HUES48 (cell line): Measurements from ENCODE around the gene ITPR3.

Experiments
- H3K27ac ChIP-seq: one replicate; pipeline ENCODE4 v1.7.0; 2013; ENCODE audit warnings: low read depth, low read length, inconsistent platforms
- H3K27me3 ChIP-seq: 2 replicates; pipeline ENCODE4 v1.6.1; 2013; ENCODE audit warnings: mild to moderate bottlenecking, low read length; ENCODE audit not compliant: control insufficient read depth, insufficient read depth
- H3K36me3 ChIP-seq: 2 replicates; pipeline ENCODE4 v1.6.1; 2013; ENCODE audit warnings: low read length; ENCODE audit not compliant: control insufficient read depth, insufficient read depth
- H3K4me1 ChIP-seq: 2 replicates; pipeline ENCODE4 v1.6.1; 2013; ENCODE audit warnings: mild to moderate bottlenecking, low read length; ENCODE audit not compliant: control insufficient read depth, insufficient read depth
- H3K4me3 ChIP-seq: 2 replicates; pipeline ENCODE4 v1.5.1; 2013; ENCODE audit warnings: mild to moderate bottlenecking, low read depth, low read length
- H3K9ac ChIP-seq: 2 replicates; pipeline ENCODE4 v1.6.1; 2013; ENCODE audit warnings: mild to moderate bottlenecking, low read depth, low read length, moderate library complexity
- H3K9me3 ChIP-seq: 2 replicates; pipeline ENCODE4 v1.6.1; 2013; ENCODE audit warnings: low read length; ENCODE audit not compliant: control insufficient read depth, insufficient read depth

ITPR3 gene

DNA sequence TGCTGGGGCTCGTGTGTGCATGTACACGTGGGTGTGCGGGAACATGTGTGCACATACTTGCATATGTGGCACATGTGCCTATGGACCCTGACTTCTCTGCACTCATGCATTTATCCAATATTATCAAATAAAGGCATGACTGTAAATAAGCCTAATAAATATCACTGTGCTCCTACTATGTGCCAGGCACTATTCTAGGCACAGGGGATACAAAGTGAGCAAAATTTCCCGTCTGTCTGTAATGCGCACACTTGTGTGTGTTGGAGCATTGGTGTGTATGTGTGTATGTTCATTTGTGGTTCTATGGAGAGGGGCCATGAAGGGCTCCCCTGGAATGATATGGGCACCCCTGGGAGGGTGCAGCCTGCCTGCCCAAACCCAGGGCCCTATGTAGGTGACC lies 41.9 kb downstream of the ITPR3 start:
- H3K9me3 ChIP-seq, result no peaks in the 10 kb centered on the region
- peaks cover 50% of the 10 kb centered on the region for H3K36me3 ChIP-seq
- H3K27me3 ChIP-seq, result no peaks in the 10 kb centered on the region
- H3K27ac ChIP-seq, result no peak overlapping the region
- no peak overlapping the region for H3K4me3 ChIP-seq
- H3K9ac ChIP-seq, result no peak overlapping the region
- H3K4me1 ChIP-seq, result no peaks in the 10 kb centered on the region

DNA sequence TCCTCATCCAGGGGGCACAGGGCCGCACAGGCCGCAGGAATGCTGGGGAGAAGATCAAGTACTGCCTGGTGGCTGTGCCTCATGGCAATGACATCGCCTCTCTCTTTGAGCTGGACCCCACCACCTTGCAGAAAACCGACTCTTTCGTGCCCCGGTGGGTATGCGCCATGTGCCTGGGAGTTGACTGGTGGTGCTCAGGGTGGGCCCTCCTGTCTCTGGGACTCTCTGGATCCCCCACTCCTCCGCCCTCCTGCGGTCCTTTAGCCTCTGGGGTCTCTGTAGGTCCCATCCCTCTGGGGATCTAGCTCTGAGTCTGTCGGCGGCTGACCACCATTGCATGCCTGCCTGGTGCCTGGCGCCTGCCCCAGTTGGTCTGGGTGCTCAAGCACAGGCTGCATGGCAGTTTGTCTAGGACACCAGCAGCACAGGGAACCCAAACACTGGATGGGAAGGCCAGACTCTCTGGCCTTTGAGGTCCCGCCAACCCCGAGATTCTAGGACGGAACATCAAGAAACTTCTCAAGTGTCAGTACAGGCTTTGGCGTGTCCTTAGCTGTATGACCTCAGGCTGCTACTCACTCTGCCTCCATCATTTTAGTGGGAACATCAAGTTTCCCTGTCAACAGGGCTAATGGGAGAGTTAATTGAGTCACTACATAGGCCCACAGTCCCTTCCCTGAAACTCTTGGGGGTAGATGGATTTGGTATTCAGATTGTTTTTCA lies 42.8 kb downstream of the ITPR3 start:
- Histone ChIP-seq H3K27ac (no peak overlapping the region), H3K9ac (no peak overlapping the region), H3K27me3 (no peaks in the 10 kb centered on the region), H3K4me3 (no peak overlapping the region), H3K9me3 (no peaks in the 10 kb centered on the region), H3K36me3 (peaks cover 51% of the 10 kb centered on the region), H3K4me1 (no peaks in the 10 kb centered on the region)

DNA sequence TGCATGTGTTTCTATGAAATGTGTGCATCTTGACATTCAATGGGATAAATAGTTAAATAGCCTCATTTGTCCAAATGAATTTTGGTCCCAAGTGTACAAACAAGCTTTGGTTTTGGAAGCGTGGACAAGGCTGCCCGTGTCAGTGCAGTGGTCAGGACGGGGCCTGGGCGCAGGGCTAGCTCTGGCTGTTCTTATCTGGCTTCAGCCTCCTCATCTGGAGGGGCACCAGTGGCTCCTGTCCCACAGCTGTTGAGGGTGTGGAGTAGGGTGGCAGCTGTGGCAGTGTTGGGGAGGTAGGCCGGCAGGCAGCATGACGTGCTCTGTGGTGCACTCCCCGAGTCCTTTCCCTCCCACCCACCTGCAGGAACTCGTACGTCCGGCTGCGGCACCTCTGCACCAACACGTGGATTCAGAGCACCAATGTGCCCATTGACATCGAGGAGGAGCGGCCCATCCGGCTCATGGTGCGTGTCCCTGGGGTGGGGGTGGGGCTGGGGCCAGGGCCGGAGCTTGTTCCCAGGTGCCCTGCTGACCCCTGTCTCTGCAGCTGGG lies 43.5 kb downstream of the ITPR3 start:
- H3K36me3 ChIP-seq, result peaks cover 52% of the 10 kb centered on the region

DNA sequence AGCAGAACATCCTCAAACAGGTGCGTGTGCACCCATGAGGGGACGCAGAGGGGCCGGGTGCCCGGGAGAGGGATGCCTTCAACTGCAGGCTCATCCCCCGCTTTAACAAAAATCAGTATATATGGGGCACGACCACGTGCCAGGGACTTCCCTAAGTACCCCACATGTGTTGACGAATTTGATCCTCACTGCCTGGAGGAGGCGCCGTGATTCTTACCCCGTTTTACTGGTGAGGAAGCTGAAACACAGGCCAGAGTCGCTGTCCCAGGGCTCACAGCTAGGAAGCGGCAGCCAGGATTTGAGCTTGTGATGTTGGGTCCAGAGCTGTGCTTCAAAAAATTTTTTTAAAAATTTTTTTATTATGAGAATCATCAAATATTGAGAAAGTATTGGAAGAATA lies 44.8 kb downstream of the ITPR3 start:
- H3K27ac ChIP-seq, result no peak overlapping the region
- H3K36me3 ChIP-seq, result peaks cover 57% of the 10 kb centered on the region
- no peaks in the 10 kb centered on the region for H3K4me1 ChIP-seq
- no peak overlapping the region for H3K4me3 ChIP-seq
- no peaks in the 10 kb centered on the region for H3K9me3 ChIP-seq
- H3K9ac ChIP-seq, result no peak overlapping the region
- no peaks in the 10 kb centered on the region for H3K27me3 ChIP-seq

More for the DNA sequence above, 43.5 kb downstream of the ITPR3 start:
- Histone ChIP-seq H3K9me3 (no peaks in the 10 kb centered on the region), H3K27me3 (no peaks in the 10 kb centered on the region), H3K27ac (no peak overlapping the region), H3K4me3 (no peak overlapping the region), H3K4me1 (no peaks in the 10 kb centered on the region), H3K9ac (no peak overlapping the region)

DNA sequence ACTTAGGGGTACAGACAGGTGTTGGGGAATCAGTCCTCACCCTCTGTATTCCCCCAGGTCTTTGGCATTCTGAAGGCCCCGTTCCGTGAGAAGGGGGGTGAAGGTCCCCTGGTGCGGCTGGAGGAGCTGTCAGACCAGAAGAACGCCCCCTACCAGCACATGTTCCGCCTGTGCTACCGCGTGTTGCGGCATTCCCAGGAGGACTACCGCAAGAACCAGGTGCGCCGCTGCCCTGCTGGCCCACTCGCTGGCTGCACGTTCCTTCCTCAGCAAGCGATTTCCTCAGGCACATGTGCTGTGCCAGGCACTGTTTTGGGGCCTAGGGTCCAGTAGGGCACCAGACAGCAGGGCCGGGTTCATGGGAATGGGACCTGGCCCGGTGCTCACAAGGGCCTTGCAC lies 46.0 kb downstream of the ITPR3 start:
- Histone ChIP-seq H3K9ac (no peak overlapping the region), H3K27me3 (no peaks in the 10 kb centered on the region), H3K4me3 (no peak overlapping the region), H3K36me3 (peaks cover 64% of the 10 kb centered on the region), H3K9me3 (no peaks in the 10 kb centered on the region), H3K4me1 (no peaks in the 10 kb centered on the region), H3K27ac (no peak overlapping the region)

DNA sequence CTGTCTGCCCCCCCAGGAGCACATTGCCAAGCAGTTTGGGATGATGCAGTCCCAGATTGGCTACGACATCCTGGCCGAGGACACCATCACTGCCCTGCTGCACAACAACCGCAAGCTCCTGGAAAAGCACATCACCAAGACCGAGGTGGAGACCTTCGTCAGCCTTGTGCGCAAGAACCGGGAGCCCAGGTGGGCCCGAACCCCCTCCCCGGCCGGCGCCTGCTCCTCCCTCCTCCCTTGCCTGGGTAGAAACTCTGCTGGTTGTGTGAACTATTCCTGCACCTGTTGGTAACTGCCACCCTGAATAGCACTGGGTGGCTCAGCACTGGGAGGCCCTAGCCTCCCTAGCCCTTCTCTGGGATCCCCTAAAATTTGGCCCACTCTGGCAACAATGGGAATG lies 46.7 kb downstream of the ITPR3 start:
- no peaks in the 10 kb centered on the region for H3K4me1 ChIP-seq
- no peak overlapping the region for H3K27ac ChIP-seq
- H3K9ac ChIP-seq, result no peak overlapping the region
- no peaks in the 10 kb centered on the region for H3K9me3 ChIP-seq
- no peak overlapping the region for H3K4me3 ChIP-seq
- peaks cover 64% of the 10 kb centered on the region for H3K36me3 ChIP-seq
- no peaks in the 10 kb centered on the region for H3K27me3 ChIP-seq

GRCh38 chr6:33668328-33668727 lies 47.2 kb downstream of the ITPR3 start:
- H3K27ac ChIP-seq, result no peak overlapping the region
- peaks cover 69% of the 10 kb centered on the region for H3K36me3 ChIP-seq
- no peaks in the 10 kb centered on the region for H3K27me3 ChIP-seq
- H3K4me3 ChIP-seq, result no peak overlapping the region
- no peaks in the 10 kb centered on the region for H3K9me3 ChIP-seq
- no peaks in the 10 kb centered on the region for H3K4me1 ChIP-seq
- H3K9ac ChIP-seq, result no peak overlapping the region

DNA sequence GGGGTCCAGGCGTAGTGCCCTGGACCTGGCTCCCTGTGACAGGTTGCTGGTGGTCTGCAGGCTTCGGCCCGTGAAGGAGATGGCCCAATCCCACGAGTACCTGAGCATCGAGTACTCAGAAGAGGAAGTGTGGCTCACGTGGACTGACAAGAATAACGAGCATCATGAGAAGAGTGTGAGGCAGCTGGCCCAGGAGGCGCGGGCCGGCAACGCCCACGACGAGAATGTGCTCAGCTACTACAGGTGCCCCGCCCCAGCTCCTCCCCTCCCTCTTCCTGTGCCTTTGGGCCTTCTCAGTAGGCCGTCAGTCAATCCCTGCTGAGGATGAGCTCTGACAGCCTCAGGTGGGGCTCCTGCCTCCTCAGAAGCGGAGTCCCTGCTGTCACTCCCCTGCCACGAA lies 47.8 kb downstream of the ITPR3 start:
- H3K27me3 ChIP-seq, result no peaks in the 10 kb centered on the region
- H3K9ac ChIP-seq, result no peak overlapping the region
- no peaks in the 10 kb centered on the region for H3K9me3 ChIP-seq
- H3K27ac ChIP-seq, result no peak overlapping the region
- H3K4me1 ChIP-seq, result no peaks in the 10 kb centered on the region
- no peak overlapping the region for H3K4me3 ChIP-seq
- peaks cover 74% of the 10 kb centered on the region for H3K36me3 ChIP-seq

DNA sequence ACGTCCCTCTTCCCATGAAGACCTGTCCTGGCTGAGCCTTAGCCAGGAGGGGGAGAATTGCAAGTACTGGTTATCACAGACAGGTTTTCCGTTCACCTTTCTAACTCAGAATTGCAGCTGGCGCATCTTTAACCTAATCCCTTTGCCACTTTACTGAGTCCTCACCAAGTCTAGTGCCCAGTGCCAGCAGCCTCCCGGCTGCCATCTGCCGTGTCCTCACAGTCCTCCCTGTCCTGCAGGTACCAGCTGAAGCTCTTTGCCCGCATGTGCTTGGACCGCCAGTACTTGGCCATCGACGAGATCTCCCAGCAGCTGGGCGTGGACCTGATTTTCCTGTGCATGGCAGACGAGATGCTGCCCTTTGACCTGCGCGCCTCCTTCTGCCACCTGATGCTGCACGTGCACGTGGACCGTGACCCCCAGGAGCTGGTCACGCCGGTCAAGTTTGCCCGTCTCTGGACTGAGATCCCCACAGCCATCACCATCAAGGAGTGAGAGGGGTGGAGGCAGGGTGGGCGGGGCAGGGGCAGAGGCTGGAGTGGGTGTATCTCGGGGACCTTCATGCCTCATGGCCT lies 49.1 kb downstream of the ITPR3 start:
- H3K9ac ChIP-seq, result no peak overlapping the region
- no peaks in the 10 kb centered on the region for H3K9me3 ChIP-seq
- no peaks in the 10 kb centered on the region for H3K27me3 ChIP-seq
- H3K4me1 ChIP-seq, result no peaks in the 10 kb centered on the region
- H3K27ac ChIP-seq, result no peak overlapping the region
- peaks cover 79% of the 10 kb centered on the region for H3K36me3 ChIP-seq
- no peak overlapping the region for H3K4me3 ChIP-seq

GRCh38 chr6:33670971-33671743 lies 50.0 kb downstream of the ITPR3 start:
- Histone ChIP-seq H3K27me3 (no peaks in the 10 kb centered on the region), H3K36me3 (peaks cover 83% of the 10 kb centered on the region), H3K9me3 (no peaks in the 10 kb centered on the region), H3K27ac (no peak overlapping the region), H3K4me1 (no peaks in the 10 kb centered on the region), H3K4me3 (no peak overlapping the region), H3K9ac (no peak overlapping the region)

DNA sequence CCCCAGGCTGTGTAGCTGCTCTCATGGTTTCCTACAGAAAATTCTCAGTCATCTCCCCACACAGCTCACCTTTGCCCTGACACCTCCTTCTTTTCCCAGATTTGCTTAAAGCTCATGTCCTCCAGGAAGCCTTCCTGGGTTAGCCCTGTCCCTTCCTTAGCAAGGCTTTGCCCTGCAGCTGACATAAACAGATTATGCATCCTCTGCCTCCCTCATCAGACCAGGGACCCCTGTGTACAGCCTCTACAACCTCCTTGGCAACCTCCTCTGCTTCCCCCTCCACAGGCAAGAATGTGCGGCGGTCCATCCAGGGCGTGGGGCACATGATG lies 50.6 kb downstream of the ITPR3 start:
- no peak overlapping the region for H3K4me3 ChIP-seq
- H3K9ac ChIP-seq, result no peak overlapping the region
- no peaks in the 10 kb centered on the region for H3K4me1 ChIP-seq
- no peaks in the 10 kb centered on the region for H3K9me3 ChIP-seq
- H3K27ac ChIP-seq, result no peak overlapping the region
- peaks cover 83% of the 10 kb centered on the region for H3K36me3 ChIP-seq
- H3K27me3 ChIP-seq, result no peaks in the 10 kb centered on the region
